ENCODE data around the gene CLIP2. TPM values are rescaled to one million over a fixed set of nuclear protein-coding genes. Genes with fewer than 3 reads are reported as not detected.
"Not testable (repeated sequence)": the region's sequence is repeated elsewhere in the genome, so short reads cannot be mapped to it uniquely, and the experiment has no call there.

Gene CLIP2
- total RNA-seq (2021; fragmentation: NEBNext Ultra II Directional; extraction: Animal tissue kit (Norgen Biotek cat#: 25700)): 10 to 100 TPM; 27.9 to 37.5 (median 34.5) TPM
- long read RNA-seq, partial matches to known transcripts: 2 of 6 reads
- long read RNA-seq, other reads (novel, unspliced or antisense): 4 of 6 reads

DNA sequence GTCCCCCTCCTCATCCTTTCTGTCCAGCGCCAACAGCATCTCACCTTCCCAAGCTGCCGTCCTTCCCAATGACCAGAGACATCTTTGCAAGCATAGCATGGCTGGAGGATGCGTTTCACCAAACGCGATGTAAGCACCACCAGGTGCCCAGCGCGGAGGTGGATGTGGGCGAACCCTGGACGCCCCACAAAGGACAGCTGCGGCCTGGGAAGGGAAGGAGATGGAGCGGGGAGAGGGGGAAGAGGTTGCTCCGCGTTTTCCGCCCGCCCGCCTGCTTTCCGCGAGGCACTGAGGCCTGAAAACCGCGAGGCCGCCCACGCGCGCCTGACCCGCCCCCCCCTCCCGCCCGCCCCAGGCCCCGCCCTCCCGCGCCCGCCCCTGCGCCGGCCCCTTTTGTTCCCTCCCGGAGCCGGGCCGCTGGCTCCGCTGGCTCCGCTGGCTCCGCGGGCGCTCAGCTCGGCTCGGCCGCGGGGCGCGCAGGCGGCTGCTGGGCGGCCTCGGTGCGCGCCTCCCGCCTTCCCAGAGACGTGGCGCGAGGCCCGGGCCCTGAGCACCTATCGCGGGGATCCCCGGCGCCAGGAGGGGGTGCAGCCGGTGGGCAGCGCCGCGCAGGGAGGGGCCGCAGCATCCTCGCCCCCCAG is at the start of gene CLIP2:
Gene CLIP2, plus strand, starts transcription at position 390 of the 641 bp plus-strand sequence. CDS start 28,140 bp downstream, outside the sequence.
- Mint-ChIP-seq H3K4me3 (peak within 1 kb of the TSS; percentile 86), H3K4me1 (ENCODE audit: low read depth) (peaks cover 44% of the 10 kb centered on the region), H3K36me3 (ENCODE audit: low read depth) (no peaks in the 10 kb centered on the region), H3K27ac (peak within 1 kb of the TSS; percentile 85), H3K9me3 (no peaks in the 10 kb centered on the region), H3K27me3 (ENCODE audit: insufficient read depth) (no peaks in the 10 kb centered on the region)
- TF ChIP-seq, protein P1, sequence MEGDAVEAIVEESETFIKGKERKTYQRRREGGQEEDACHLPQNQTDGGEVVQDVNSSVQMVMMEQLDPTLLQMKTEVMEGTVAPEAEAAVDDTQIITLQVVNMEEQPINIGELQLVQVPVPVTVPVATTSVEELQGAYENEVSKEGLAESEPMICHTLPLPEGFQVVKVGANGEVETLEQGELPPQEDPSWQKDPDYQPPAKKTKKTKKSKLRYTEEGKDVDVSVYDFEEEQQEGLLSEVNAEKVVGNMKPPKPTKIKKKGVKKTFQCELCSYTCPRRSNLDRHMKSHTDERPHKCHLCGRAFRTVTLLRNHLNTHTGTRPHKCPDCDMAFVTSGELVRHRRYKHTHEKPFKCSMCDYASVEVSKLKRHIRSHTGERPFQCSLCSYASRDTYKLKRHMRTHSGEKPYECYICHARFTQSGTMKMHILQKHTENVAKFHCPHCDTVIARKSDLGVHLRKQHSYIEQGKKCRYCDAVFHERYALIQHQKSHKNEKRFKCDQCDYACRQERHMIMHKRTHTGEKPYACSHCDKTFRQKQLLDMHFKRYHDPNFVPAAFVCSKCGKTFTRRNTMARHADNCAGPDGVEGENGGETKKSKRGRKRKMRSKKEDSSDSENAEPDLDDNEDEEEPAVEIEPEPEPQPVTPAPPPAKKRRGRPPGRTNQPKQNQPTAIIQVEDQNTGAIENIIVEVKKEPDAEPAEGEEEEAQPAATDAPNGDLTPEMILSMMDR (IDR thresholded peaks at IDR 0.05): no peak
- DNase-seq: peak; percentile 59

GRCh38 chr7:74240482-74240881 is 48.7 kb upstream of the CLIP2 start:
- H3K36me3 Mint-ChIP-seq (ENCODE audit: low read depth): peaks cover 17% of the 10 kb centered on the region
- DNase-seq: no peak
- no peak overlapping the region for H3K27ac Mint-ChIP-seq

GRCh38 chr7:74242122-74242443 is 47.1 kb upstream of the CLIP2 start:
- TF ChIP-seq, protein P1 (IDR thresholded peaks at IDR 0.05): no peak
- no peaks in the 10 kb centered on the region for H3K27me3 Mint-ChIP-seq (ENCODE audit: insufficient read depth)
- no peak overlapping the region for H3K27ac Mint-ChIP-seq
- H3K36me3 Mint-ChIP-seq (ENCODE audit: low read depth): peaks cover 13% of the 10 kb centered on the region
- no peaks in the 10 kb centered on the region for H3K4me1 Mint-ChIP-seq (ENCODE audit: low read depth)
- H3K4me3 Mint-ChIP-seq: no peak overlapping the region
- DNase-seq: no peak
- no peaks in the 10 kb centered on the region for H3K9me3 Mint-ChIP-seq

More at GRCh38 chr7:74240482-74240881, 48.7 kb upstream of the CLIP2 start:
- TF ChIP-seq, protein P1 (IDR thresholded peaks at IDR 0.05): no peak
- Mint-ChIP-seq H3K27me3 (ENCODE audit: insufficient read depth) (no peaks in the 10 kb centered on the region), H3K4me3 (no peak overlapping the region), H3K4me1 (ENCODE audit: low read depth) (no peaks in the 10 kb centered on the region), H3K9me3 (no peaks in the 10 kb centered on the region)

DNA sequence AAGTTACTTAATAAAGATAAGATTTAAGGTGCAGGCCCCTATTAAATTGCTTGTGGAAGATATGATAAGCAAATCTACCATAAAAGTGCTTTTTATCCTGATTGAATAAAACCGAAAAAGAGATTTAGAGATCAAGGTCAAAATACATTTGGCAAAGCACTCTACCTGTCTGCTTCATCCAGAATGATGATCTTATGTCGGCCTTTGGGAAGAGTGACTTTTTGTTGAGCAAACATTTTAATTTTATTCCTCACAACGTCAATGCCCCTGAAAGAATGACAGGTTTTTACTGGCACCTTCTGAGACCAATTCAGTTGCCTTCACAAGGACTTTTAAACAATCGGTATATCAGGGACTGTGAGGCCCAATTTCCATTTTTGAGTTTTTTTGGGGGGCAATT is 42.7 kb upstream of the CLIP2 start:
- Mint-ChIP-seq H3K27ac (no peak overlapping the region), H3K9me3 (no peaks in the 10 kb centered on the region), H3K36me3 (ENCODE audit: low read depth) (peaks cover 17% of the 10 kb centered on the region), H3K4me1 (ENCODE audit: low read depth) (no peaks in the 10 kb centered on the region), H3K27me3 (ENCODE audit: insufficient read depth) (no peaks in the 10 kb centered on the region), H3K4me3 (no peak overlapping the region)
- TF ChIP-seq, protein P1 (IDR thresholded peaks at IDR 0.05): no peak
- no peak for DNase-seq

DNA sequence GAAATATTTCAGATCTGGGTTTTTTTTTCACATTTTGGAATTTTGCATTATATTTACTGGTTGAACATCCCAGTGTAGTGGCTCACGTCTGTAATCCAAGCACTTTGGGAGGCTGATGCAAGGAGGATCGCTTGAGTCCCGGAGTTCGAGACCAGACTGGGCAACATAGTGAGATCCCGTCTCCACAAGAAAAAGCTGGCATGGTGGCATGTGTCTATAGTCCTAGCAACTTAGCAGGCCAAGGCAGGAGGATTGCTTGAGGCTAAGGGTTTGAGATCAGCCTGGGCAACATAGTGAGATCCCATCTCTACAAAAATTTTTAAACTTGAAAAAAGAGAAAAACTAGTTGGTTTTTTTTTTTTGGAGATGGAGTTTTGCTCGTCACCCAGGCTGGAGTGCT is 41.1 kb upstream of the CLIP2 start:
- TF ChIP-seq, protein P1 (IDR thresholded peaks at IDR 0.05): no peak
- Mint-ChIP-seq H3K4me1 (ENCODE audit: low read depth) (no peaks in the 10 kb centered on the region), H3K9me3 (no peaks in the 10 kb centered on the region), H3K27ac (no peak overlapping the region), H3K4me3 (no peak overlapping the region), H3K36me3 (ENCODE audit: low read depth) (peaks cover 22% of the 10 kb centered on the region), H3K27me3 (ENCODE audit: insufficient read depth) (no peaks in the 10 kb centered on the region)
- DNase-seq: no peak

- not testable (repeated sequence) for H3K4me1 Mint-ChIP-seq (ENCODE audit: low read depth); H3K4me3 Mint-ChIP-seq; H3K27ac Mint-ChIP-seq; DNase-seq; H3K9me3 Mint-ChIP-seq; H3K27me3 Mint-ChIP-seq (ENCODE audit: insufficient read depth)
- H3K36me3 Mint-ChIP-seq (ENCODE audit: low read depth): peaks cover 22% of the 10 kb centered on the region
Measured at GRCh38 chr7:74249058-74249457, 40.1 kb upstream of the CLIP2 start.
